Measurements from ENCODE around the gene GHITM.

DNA sequence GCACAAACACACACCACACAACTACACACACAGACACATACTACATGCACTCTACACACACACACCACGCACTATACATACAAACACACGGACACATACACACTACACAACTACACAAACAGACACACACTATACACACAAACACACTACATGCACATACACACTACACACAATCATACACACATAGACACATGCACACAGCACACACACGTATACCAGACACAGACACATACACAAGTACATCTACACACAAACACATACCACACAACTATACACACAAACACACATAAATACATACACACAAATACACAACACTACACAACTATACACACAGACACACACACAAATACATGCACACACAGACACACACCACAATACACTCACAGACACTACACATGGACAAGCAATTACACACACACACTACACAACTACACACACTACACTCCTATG lies 38.9 kb downstream of the GHITM start:
- TF ChIP-seq POLR2AphosphoS5 (IDR thresholded peaks at IDR 0.05; ENCODE audit: low read depth, low read length) (no peak), POLR2A (IDR thresholded peaks at IDR 0.05; ENCODE audit: low read depth, low read length) (no peak), POU2F2 (IDR thresholded peaks at IDR 0.05; ENCODE audit: low read depth, low read length) (no peak), TAF1 (IDR thresholded peaks at IDR 0.05; ENCODE audit: low read depth, low read length) (no peak), SPI1 (IDR thresholded peaks at IDR 0.05; ENCODE audit: low read depth, low read length) (no peak)

Measured in GM12891 (cell line).